ENCODE results near the gene SGO2.
"Not testable (repeated sequence)": the region's sequence is repeated elsewhere in the genome, so short reads cannot be mapped to it uniquely, and the experiment has no call there.

SGO2 gene

GRCh38 chr2:200525551-200525881 is 491 bp upstream of the SGO2 start:
- DNase-seq, result no peak

- DNase-seq, result no peak
These were observed 2.2 kb downstream of the SGO2 start for GRCh38 chr2:200528228-200528627.

- DNase-seq, result no peak
These were observed 7.7 kb downstream of the SGO2 start for GRCh38 chr2:200533754-200534153.

- no peak for DNase-seq
These were observed 8.6 kb downstream of the SGO2 start for GRCh38 chr2:200534572-200534971.

- DNase-seq, result peak; percentile 25
These were observed 12.1 kb downstream of the SGO2 start for GRCh38 chr2:200538139-200538538.

- DNase-seq, result no peak
These were observed 14.8 kb downstream of the SGO2 start for GRCh38 chr2:200540793-200541192.

GRCh38 chr2:200566596-200566995 is 40.6 kb downstream of the SGO2 start:
- not testable (repeated sequence) for DNase-seq

GRCh38 chr2:200567932-200568331 is 41.9 kb downstream of the SGO2 start:
- DNase-seq, result no peak

GRCh38 chr2:200575957-200576356 is 50.0 kb downstream of the SGO2 start:
- no peak for DNase-seq

- no peak for DNase-seq
These were observed 51.0 kb downstream of the SGO2 start for GRCh38 chr2:200577027-200577426.

- no peak for DNase-seq
These were observed 52.8 kb downstream of the SGO2 start for GRCh38 chr2:200578778-200579177.

- no peak for DNase-seq
These were observed 58.6 kb downstream of the SGO2 start for GRCh38 chr2:200584639-200585038.

GRCh38 chr2:200585340-200585729 is 59.3 kb downstream of the SGO2 start:
- no peak for DNase-seq

GRCh38 chr2:200585730-200586643 is 60.0 kb downstream of the SGO2 start, which contains the start of gene AOX1:
AOX1 (plus strand) TSS chr2:200586014; CDS start chr2:200586109, 95 bp downstream.
- DNase-seq, result peak; percentile 45

GRCh38 chr2:200586644-200586975 is 60.6 kb downstream of the SGO2 start:
- DNase-seq, result no peak

GRCh38 chr2:200587007-200587616 is 61.1 kb downstream of the SGO2 start:
- DNase-seq, result no peak

GRCh38 chr2:200588076-200588678 is 62.2 kb downstream of the SGO2 start:
- no peak for DNase-seq

GRCh38 chr2:200590090-200590489 is 64.1 kb downstream of the SGO2 start:
- no peak for DNase-seq

GRCh38 chr2:200591308-200591707 is 65.3 kb downstream of the SGO2 start:
- no peak for DNase-seq

- no peak for DNase-seq
These were observed 66.5 kb downstream of the SGO2 start for GRCh38 chr2:200592406-200593075.

- no peak for DNase-seq
These were observed 67.9 kb downstream of the SGO2 start for GRCh38 chr2:200593905-200594304.

- DNase-seq, result no peak
These were observed 69.9 kb downstream of the SGO2 start for GRCh38 chr2:200595913-200596312.

GRCh38 chr2:200596774-200597570 is 71.0 kb downstream of the SGO2 start:
- DNase-seq, result no peak
